ENCODE measurements around the gene PAWR. TPM values are rescaled to one million over a fixed set of nuclear protein-coding genes. Genes with fewer than 3 reads are reported as not detected.
"Not testable (repeated sequence)": the region's sequence is repeated elsewhere in the genome, so short reads cannot be mapped to it uniquely, and the experiment has no call there.

Gene PAWR
- total RNA-seq, 1 donor from 2014 or later: 3.7 TPM

DNA sequence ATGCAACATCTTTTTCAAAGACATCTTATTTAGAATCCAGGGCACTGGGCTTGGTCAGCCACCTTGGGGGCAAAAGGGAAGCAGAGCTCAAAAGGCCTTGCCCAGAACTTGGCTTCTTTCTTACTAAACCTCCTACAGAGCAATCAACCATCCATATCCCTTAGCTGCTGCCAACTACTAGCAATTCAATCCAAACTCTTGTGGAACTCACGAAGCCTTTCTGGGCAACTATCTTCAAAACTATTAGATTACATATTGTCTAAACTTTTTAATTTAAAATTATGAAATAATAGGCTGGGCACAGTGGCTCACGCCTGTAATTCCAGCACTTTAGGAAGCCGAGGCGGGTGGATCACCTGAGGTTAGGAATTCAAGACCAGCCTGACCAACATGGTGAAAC lies 95.5 kb downstream of the PAWR start:
- intact Hi-C loops (cut with micrococcal nuclease): no loop called here

DNA sequence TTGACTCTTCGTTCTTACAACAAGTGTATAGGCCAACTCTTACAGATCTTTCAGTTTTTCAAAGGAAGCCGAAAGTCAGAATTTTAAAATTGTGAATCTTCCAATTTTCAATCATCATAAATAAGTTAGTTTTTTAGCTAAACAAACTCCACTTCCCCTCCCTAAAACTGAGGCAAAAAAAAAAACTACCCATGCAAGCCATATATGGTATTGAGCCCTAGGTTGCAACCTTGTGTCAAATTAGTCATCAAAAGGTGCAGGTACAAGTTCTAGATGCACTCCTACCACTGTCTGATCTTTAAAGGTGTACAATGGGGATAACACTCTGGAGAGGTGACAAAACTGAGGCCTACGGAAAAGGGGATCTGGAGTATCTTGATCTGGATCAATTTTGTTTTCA lies 97.9 kb downstream of the PAWR start:
- intact Hi-C loops (cut with micrococcal nuclease): no loop called here

DNA sequence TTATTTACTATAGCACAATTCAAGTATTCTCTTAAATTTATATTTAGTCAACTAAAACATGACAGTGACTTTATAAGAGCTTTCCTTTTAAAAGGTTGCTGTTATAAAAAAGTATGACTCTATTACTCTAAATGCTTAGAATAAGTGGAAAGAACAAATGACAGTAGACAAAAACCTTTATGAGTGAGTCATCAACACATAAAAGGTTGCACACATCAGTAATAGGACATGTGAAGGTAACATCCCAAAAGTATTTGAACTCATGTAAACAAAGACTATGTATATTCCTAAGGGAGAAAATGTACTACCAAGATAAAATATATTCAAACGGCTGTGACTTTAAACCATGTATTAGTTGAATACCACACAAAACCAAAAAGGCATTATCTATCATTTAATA lies 98.8 kb downstream of the PAWR start:
- intact Hi-C loops (cut with micrococcal nuclease): no loop called here

DNA sequence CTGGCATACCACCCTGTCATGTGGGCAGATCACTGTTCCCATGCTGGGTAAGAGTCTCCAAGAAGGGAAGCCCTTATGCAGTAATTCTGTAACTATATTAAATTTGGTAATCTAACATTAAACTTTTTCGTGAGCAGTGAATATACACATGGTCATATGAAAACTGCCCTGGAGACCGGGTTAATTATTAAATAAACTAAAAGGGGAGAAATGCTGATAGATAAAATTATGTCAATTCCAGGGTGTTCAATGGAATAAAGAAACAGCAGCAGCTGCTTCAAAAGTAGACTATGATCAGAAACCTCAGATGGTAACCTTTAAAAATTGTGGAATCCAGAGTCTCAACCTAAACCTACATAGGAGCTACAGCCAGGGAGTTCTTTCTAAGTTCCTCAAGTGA lies 100.0 kb downstream of the PAWR start:
- intact Hi-C loops (cut with micrococcal nuclease): no loop called here

DNA sequence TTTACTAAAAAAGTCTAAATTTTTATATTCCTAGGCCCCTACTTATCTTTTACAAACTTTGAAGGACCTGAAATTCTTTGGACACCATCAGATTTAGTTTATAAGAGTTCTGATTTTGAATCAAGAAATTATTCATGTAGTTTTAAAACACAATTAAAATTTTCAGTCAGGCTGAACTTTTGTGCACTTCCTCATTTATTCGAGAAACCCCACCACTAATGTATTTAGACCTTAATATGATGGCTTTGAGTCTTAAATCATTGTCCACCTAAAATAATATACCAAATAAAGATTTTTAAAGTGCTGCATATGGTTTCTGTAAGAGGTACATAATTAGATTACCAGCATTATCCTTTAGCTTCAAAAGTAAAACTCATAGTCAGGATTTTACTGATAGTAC lies 103.4 kb downstream of the PAWR start:
- intact Hi-C loops (cut with micrococcal nuclease): no loop called here

DNA sequence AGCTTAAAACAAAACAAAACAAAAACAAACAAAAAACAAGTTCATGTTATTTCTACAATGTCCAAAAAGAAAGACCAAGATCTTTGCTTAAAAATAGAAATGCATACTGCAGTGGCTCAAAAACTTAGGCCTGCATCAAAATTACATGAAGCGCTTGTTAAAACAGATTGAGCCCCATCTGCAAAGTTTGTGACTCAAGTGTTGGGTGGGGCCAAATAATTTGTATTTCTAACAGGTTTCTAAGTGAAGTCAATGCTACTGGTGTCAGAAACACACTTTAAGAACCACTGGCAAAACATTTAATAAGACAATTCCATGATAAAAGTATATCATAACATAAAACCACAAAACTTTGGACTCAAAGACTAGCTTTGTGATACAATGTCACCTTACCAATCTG lies 105.6 kb downstream of the PAWR start:
- intact Hi-C loops (cut with micrococcal nuclease): no loop called here

DNA sequence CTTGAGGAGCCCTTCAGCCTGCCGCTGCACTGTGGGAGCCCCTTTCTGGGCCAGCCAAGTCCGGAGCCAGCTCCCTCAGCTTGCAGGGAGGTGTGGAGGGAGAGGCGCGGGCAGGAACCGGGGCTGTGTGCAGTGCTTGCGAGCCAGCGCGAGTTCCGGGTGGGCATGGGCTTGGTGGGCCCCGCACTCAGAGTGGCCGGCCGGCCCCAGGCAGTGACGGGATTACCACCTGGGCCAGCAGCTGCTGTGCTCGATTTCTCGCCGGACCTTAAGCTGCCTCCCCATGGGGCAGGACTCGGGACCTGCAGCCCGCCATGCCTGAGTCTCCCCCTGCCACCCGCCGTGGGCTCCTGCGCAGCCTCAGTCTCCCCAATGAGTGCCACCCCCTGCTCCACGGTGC lies 116.9 kb downstream of the PAWR start:
- intact Hi-C loops (cut with micrococcal nuclease): no loop called here

DNA sequence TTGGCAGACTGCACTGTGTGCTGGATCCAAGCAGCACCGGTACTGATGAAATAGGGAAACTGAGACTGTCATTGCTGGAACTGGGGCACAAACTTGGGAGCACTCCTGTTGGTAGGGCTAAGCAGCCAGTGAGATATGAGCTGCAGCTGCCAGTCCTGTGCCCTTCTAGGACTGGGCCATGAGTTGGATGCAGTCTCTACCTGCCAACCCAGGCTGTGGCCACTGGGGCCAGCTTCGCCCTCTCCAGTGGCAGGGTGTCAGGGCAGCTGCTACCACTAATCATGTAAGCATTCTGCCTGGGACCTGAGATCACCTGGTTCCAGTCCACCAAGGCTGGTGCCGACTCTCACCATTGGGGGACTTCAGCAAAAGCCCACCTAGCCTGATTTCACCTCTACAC lies 121.1 kb downstream of the PAWR start:
- intact Hi-C loops (cut with micrococcal nuclease): no loop called here

DNA sequence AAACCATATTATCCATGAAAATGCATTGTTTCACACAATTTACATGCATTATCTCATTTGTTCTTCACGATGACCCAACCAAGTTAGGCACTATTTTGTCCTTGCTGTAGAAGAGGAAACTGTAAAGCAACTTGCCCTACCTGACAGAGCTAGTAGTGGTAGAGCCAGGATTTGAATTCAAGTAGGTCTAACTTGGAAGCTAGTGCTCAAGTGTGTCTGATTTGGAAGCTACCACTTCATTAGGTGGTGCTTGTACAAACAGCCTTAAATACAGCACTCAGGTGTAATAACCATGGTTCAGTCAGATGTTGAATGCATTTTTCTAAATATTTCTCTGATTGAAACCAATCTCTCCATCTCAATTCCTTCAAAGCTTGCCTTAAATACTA lies 123.6 kb downstream of the PAWR start:
- intact Hi-C loops (cut with micrococcal nuclease): no loop called here

DNA sequence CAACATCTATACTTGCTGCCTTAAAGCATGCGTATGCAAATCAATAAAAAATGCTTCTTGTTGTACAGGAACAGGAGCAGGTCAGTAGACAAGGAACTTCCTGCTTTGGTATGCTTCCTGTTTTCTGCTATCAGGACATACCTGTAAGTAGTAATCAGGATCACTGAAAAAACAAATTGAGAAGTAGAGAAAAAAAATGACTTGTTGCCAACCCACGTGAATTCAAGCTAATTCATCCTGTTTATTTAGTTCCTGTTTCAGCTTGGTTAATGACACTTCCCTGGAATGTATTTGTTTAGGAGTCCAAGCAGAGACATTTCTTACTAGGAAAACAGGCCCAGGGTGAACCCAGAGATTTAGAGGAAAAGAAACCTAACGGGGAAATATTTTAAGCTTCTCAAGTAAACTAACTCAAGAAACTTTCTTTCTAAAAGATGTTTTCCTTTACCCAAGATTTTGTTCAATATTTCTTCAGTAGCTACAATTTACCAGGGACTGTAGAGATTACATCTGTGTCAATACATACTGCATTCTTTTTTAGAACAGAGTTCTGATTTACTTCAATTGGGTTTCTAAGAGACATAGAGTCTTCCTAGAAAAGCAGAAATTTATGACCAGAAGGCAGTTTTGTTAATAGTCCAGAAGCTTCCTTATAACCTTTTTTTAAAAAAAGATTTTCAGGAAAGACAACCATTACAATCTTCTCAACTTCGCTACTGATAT lies 124.2 kb downstream of the PAWR start:
- intact Hi-C loops (cut with micrococcal nuclease): no loop called here

DNA sequence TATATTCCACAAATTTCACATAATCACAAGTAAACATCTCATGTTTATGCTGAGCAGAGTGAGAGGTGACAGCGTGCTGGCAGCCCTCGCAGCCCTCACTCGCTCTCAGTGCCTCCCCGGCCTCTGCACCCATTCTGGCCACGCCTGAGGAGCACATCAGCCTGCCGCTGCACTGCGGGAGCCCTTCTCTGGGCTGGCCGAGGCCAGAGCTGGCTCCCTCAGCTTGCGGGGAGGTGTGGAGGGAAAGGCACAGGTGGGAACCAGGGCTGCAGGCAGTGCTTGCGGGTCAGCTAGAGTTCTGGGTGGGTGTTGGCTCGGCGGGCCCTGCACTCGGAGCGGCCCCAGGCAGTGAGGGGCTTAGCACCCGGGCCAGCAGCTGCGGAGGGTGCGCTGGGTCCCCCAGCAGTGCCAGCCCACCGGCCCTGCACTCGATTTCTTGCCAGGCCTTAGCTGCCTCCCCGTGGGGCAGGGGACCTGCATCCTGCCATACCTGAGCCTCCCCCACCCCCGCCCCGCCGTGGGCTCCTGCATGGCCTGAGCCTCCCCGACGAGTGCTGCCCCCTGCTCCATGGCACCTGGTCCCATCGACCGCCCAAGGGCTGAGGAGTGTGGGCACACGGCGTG lies 125.9 kb downstream of the PAWR start:
- intact Hi-C loops (cut with micrococcal nuclease): not testable (repeated sequence)

DNA sequence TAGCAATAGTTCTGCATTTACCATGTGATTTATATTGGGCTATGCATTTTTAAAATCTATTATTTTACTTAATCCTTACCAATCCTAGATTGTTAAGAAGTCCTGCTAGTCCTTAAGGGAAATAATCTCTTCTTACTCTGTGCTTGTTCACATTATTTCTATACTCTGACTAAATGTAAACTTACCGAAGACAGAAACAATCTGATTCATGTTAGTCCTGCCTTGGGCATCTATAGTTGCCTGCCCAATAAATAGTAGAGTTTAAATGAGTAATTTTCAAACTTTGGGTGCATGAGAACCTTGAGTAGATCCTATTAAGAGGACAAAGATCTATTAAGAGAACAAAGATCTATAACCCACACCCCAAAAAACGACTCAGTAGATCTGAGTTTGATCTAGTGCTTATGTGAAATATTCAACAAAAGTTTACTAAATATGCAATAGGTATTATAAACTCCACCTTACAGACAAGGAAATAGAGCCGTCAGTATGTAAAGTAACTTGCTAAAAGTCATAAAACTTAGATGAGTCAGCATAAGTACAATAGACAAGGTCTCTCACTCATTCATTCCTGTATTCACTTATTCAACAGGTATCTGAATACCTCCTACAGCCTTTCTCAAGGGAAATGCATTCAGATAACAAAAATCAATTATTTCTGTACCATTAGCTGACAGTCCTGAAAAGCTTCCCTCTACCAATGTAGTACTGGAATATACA lies 127.6 kb downstream of the PAWR start:
- intact Hi-C loops (cut with micrococcal nuclease): no loop called here

DNA sequence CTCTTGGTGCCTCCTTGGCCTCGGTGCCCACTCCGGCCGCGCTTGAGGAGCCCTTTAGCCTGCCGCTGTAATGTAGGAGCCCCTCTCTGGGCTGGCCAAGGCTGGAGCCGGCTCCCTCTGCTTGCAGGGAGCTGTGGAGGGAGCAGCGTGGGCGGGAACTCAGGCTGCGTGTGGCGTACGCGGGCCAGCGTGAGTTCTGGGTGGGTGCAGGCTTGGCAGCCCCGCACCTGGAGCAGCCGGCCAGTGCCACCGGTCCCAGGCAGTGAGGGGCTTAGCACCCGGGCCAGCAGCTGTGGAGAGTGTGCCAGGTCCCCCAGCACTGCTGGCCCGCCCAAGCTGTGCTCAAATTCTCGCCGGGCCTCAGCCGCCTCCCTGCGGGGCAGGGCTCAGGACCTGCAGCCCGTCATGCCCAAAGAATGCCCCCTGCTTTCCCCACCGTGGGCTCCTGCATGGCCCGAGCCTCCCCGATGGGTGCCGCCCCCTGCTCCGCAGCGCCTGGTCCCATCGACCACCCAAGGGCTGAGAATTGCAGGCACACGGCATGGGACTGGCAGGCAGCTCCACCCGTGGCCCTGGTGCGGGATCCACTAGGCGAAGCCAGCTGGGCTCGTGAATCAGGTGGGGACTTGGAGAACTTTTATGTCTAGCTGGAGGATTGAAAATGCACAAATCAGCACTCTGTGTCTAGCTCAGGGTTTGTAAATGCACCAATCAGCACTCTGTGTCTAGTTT lies 129.2 kb downstream of the PAWR start:
- intact Hi-C loops (cut with micrococcal nuclease): no loop called here

DNA sequence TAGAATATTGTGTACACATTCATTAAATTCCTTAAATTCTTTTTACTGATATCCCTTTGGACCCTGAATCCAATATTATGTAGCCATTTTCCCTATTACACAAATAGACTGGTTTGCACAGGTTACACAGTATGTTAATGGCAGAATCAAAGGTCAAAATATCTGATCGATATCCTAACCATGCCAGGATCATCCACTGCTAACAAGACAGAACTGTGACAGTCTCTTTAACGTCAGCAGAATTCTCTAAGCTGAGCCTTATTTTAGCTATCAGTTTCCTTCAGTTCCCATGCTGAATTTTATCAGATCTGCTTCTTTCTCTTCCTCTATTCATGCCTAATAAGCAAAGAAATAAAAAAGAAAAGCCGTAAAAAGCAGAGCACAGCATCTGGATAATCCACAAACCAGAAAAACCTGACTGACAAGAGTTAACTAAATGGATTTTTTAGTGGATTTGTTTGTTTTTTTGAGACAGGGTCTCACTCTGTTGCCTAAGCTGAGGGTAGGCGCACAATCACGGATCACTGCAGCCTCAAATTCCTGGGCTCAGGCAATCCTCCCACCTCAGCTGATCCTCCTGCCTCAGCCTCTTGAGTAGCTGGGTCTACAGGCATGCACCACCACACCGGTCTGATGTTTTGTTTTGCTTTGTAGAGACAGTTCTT lies 130.4 kb downstream of the PAWR start:
- intact Hi-C loops (cut with micrococcal nuclease): no loop called here

DNA sequence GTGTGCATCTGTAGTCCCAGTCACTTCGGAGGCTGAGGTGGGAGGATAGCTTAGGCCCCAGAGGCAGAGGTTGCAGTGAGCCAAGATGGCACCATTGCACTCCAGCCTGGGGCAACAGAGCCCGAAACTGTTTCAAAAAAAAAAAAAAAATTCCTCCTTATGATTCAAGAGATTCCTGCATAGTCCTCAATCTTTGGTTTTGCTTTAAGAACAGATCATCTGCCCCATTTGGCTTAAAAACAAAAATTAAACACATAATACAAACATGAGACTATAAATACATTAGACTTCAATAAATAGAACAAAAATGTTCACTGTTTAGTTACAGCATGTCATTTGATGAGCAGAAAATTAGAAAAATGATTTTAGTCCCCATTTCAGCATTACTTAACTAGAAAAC lies 131.2 kb downstream of the PAWR start:
- intact Hi-C loops (cut with micrococcal nuclease): no loop called here

DNA sequence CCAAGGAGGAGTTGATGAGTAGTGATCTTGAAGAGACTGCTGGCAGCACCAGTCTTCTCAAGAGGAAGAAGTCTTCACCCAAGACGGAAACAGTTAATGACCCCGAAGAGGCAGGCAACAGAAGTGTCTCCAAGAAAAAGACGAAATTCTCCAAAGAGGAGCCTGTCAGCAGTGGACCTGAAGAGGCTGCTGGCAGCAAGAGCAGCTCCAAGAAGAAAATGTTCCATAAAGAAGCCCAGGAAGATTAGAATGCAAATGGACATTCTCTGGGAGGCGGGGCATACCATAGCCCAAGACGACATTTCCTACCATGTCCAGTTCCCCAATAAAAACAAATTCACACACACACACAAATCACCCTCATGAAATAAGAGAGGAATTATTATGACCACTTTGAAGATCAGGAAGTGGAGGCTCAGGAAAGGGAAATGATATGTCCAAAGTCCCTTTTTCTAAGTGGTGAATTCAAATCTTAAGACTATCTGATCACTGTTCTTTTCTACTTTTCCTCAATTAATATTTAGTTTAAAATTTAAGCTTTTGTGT lies 131.8 kb downstream of the PAWR start:
- intact Hi-C loops (cut with micrococcal nuclease): no loop called here

DNA sequence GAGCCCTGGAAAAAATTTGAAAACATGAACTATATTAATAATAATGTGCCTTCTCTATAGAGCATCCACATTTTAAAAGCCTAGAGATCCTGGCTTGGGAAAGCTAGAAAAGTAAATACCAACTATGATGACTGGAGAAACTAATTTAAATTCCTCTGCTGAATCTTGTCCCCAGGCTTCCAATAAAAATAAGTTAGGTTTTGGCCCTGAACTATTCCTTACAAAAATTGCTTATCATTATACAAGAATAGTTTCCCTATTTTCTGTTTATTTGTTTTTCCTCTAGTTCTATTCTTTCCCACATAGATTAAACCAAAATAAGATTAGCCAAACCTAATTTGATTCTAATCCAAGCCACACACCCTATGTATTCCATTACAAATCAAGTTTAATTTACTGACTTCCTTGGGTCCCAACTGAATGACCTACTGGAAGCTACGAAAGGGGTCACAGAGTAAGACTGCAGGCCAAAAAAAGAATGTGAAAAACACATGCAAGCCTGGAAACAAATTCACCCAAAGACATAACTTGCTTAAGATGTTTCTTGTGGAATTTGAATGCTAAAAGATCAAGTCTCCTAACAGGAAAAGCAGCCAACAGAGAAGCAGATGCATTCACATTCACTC lies 133.0 kb downstream of the PAWR start:
- intact Hi-C loops (cut with micrococcal nuclease): no loop called here

DNA sequence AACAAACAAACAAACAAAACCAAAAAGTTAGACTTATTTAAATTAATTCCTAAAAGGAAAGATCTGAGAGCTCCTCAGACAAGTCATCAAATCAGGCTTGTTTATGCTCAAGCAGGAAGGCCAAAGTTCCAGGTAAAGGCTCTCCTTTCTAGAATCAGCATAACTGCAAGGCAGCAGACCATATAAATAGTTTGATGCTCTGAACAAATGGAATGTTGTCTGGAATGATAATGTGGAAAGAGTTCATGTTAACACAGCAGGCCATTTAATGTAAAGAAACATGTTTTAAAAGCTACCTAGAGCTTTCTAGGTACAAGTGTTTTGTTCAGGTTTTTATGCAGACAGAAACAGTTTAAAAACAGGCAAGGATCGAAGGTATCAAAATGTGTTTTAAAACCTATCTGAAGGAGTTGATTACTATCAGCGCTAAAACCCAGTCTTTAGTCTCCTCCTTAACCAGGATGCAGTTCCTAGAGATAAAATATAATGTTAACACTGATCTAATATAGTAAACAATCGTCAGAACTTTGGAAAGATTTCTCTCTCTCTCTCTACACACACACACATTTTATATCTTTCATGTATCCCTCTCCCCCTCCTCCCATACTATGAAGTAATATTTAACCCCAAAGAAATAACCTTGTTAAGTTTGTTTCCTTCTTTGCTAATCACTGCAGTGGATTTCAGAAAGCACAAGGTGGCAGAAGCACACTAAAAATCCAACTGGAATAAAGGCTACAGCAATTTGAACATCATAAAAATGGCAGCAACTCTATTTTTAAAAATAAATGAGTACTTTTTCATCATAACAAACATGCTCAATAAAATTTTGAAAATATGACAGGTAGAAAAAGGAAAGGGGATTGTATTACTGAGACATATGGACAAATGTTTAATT lies 135.5 kb downstream of the PAWR start:
- intact Hi-C loops (cut with micrococcal nuclease): loop anchor here (1.0 kb wide), 1 partner anchor 715 kb away; no protein-coding TSS in a partner anchor

DNA sequence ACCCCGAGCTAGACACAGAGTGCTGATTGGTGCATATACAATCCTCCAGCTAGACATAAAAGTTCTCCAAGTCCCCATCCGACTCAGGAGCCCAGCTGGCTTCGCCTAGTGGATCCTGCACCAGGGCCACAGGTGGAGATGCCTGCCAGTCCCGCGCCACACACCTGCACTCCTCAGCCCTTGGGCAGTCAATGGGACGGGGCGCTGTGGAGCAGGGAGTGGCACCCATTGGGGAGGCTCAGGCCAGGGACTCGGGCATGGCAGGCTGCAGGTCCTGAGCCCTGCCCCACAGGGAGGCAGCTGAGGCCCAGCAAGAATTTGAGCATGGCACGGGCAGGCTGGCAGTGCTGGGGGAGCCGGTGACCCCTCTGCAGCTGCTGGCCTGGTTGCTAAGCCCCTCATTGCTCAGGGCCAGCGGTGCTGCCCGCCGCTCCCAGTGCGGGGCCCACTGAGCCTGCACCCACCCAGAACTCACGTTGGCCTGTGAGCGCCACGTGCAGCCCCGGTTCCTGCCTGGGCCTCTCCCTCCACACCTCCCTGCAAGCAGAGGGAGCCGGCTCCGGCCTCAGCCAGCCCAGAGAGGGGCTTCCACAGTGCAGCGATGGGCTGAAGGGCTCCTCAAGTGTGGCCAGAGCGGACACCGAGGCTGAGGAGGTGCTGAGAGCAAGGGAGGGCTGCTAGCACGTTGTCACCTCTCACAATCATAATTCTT lies 136.7 kb downstream of the PAWR start:
- intact Hi-C loops (cut with micrococcal nuclease): no loop called here

Data from T-helper 1 cell treated with Interleukin-12 subunit alpha and Interleukin-12 subunit beta and Interleukin-4 antibody, amounts not matched to agents 30 ng/mL and 1 ng/mL, for 36 hours (primary cell).